ENCODE data around the gene RFX7. TPM values are rescaled to one million over a fixed set of nuclear protein-coding genes. Genes with fewer than 3 reads are reported as not detected.

The RFX7 gene
- total and polyA plus RNA-seq, 9 donors: 3.0 to 19.5 (median 14.8) TPM

DNA sequence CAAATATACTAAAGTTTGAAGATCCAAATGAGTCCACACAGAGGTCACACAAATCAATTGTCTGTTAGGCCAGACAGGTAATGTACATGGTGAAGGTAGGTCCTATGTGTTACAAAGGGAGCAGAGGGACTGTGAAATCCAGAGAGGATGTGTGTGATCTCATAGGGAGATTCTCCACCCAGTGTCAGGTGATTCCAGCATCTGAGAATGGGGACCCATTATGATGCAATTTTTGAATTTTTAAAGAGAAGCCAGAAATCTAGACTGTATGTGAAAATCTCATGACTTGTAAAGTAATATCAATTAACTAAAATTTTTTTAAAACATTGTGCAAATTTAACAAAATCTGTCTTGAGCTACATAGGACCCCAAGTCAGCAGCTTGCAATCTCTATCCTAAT lies 192.0 kb downstream of the RFX7 start:
- Histone ChIP-seq H3K36me3 (no peaks in the 10 kb centered on the region), H3K9me3 (no peaks in the 10 kb centered on the region), H3K4me1 (ENCODE audit: insufficient read depth) (no peaks in the 10 kb centered on the region), H3K27ac (no peak overlapping the region), H3K27me3 (no peaks in the 10 kb centered on the region), H3K4me3 (no peak overlapping the region)
- no peak for DNase-seq
- TF ChIP-seq EP300 (IDR thresholded peaks at IDR 0.05): no peak
- TF ChIP-seq POLR2A (IDR thresholded peaks at IDR 0.05): no peak
- TF ChIP-seq, protein P1, sequence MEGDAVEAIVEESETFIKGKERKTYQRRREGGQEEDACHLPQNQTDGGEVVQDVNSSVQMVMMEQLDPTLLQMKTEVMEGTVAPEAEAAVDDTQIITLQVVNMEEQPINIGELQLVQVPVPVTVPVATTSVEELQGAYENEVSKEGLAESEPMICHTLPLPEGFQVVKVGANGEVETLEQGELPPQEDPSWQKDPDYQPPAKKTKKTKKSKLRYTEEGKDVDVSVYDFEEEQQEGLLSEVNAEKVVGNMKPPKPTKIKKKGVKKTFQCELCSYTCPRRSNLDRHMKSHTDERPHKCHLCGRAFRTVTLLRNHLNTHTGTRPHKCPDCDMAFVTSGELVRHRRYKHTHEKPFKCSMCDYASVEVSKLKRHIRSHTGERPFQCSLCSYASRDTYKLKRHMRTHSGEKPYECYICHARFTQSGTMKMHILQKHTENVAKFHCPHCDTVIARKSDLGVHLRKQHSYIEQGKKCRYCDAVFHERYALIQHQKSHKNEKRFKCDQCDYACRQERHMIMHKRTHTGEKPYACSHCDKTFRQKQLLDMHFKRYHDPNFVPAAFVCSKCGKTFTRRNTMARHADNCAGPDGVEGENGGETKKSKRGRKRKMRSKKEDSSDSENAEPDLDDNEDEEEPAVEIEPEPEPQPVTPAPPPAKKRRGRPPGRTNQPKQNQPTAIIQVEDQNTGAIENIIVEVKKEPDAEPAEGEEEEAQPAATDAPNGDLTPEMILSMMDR (IDR thresholded peaks at IDR 0.05): no peak
- intact Hi-C loops (cut with DNase I): no loop called here

DNA sequence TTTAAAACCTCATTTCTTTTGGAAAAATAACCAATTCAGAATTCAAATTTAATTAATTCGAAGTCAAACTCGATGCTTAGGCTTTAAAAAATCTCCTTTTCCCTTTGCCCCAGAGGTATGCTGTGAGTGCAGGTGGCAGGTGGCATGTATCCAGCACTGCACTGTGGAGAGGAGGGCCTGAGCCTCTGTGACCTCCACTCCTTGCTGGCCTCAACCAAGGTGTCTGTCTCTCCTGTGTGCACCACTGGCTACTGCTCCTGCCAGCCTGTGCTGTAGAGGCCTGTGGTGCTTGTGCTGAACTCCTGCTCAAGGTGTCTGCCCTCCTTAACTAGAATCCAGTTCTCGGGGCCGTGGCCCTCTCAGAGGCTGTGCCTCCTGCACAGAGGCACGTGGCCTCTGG lies 194.1 kb downstream of the RFX7 start:
- WGBS, 3 donors: 87 to 95% (median 90%) methylated on average over 5 of the region's 5 CpGs
- TF ChIP-seq POLR2A (IDR thresholded peaks at IDR 0.05): no peak
- TF ChIP-seq, protein P1 (IDR thresholded peaks at IDR 0.05): no peak
- H3K27ac ChIP-seq: no peak overlapping the region
- no peaks in the 10 kb centered on the region for H3K27me3 ChIP-seq
- no peaks in the 10 kb centered on the region for H3K36me3 ChIP-seq
- DNase-seq: no peak
- H3K4me1 ChIP-seq (ENCODE audit: insufficient read depth): no peaks in the 10 kb centered on the region
- H3K9me3 ChIP-seq: no peaks in the 10 kb centered on the region
- intact Hi-C loops (cut with DNase I): no loop called here
- H3K4me3 ChIP-seq: no peak overlapping the region

DNA sequence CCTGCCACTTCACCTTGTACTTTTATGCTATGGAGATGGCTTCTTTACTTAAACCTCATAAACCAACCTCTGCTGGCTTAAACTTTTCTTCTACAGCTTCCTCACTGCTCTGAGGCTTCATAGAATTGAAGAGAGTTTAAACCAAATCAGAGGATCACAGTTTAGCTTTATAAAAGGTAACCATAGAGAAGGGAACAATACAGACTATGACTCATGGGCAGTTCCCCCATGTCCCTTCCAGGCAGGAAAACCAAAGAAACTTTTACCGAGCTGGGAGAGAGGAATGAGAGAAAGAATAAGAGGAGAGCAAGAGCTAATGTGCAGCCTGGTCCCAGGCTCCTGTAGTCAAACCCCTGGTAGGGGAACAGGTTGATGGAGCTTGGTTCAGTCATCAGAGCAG lies 196.3 kb downstream of the RFX7 start:
- Histone ChIP-seq H3K4me1 (ENCODE audit: insufficient read depth) (no peaks in the 10 kb centered on the region), H3K27ac (no peak overlapping the region), H3K4me3 (no peak overlapping the region), H3K36me3 (no peaks in the 10 kb centered on the region), H3K9me3 (no peaks in the 10 kb centered on the region), H3K27me3 (no peaks in the 10 kb centered on the region)
- TF ChIP-seq, protein P1 (IDR thresholded peaks at IDR 0.05): no peak
- no peak for TF ChIP-seq POLR2A (IDR thresholded peaks at IDR 0.05)
- no peak for TF ChIP-seq EP300 (IDR thresholded peaks at IDR 0.05)
- DNase-seq: no peak
- intact Hi-C loops (cut with DNase I): no loop called here
- WGBS, 3 donors: 78 to 88% (median 86%) methylated on average over 1 of the region's 1 CpG

DNA sequence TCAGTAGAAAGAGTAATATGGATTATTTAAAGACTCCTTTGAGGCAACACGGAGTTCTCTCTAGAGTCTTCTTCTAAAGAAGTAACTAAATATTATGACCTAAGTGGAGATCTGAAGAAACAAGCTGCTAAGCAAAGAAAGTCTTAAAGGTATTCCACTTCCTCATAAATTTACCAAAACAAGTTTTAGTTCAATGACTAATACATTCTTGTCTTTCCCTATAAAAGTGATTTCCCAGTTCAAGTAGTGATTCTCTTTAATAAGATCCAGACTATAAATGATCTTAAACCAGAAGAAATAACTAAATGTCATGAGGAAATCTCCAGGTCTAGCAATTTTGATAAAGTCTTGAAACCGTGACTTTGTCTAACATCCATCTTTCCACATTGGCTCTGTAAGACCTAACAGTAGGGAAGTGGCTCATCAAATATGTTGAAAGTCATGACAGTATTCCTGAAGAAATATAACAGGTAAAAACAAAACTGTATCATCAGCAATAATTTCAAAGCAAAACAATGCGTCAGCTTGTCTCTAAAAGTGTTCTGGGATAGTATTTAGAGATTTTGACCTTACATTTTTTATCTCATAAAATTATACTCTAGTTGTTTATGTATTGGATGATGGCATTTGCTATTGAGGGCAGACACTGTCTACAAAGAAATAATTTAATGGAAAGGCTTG lies 198.5 kb downstream of the RFX7 start:
- no peak for TF ChIP-seq EP300 (IDR thresholded peaks at IDR 0.05)
- TF ChIP-seq POLR2A (IDR thresholded peaks at IDR 0.05): no peak
- TF ChIP-seq, protein P1 (IDR thresholded peaks at IDR 0.05): no peak
- no peaks in the 10 kb centered on the region for H3K27me3 ChIP-seq
- DNase-seq: no peak
- no peaks in the 10 kb centered on the region for H3K36me3 ChIP-seq
- H3K4me3 ChIP-seq: no peak overlapping the region
- intact Hi-C loops (cut with DNase I): no loop called here
- WGBS, 3 donors: 84 to 88% (median 86%) methylated on average over 3 of the region's 3 CpGs
- no peak overlapping the region for H3K27ac ChIP-seq
- no peaks in the 10 kb centered on the region for H3K4me1 ChIP-seq (ENCODE audit: insufficient read depth)
- H3K9me3 ChIP-seq: no peaks in the 10 kb centered on the region
